Coronary artery (tissue), 2 donors: Measurements from ENCODE around the gene OTUD1.
"Not testable (repeated sequence)": the region's sequence is repeated elsewhere in the genome, so short reads cannot be mapped to it uniquely, and the experiment has no call there.

Experiments used
- DNase-seq: peaks from one replicate; pipeline ENCODE4 v3.0.0-alpha.2; 2017; ENCODE audit warnings: low spot score
- H3K27ac ChIP-seq, 2 donors: fragments of 200-600 bp; sonication (generic); one replicate each; pipeline ENCODE4 v1.5.1; 2016 to 2019
- H3K4me3 ChIP-seq: fragments of 200-600 bp; sonication (generic); 2 replicates; pipeline ENCODE4 v1.5.1; 2016; ENCODE audit warnings: mild to moderate bottlenecking, moderate library complexity
- CTCF ChIP-seq: fragments of 200-600 bp; sonication (generic); IDR thresholded peaks from one replicate; pipeline ENCODE4 v1.5.1; 2019; ENCODE audit warnings: antibody characterized with exemption

The OTUD1 gene

DNA sequence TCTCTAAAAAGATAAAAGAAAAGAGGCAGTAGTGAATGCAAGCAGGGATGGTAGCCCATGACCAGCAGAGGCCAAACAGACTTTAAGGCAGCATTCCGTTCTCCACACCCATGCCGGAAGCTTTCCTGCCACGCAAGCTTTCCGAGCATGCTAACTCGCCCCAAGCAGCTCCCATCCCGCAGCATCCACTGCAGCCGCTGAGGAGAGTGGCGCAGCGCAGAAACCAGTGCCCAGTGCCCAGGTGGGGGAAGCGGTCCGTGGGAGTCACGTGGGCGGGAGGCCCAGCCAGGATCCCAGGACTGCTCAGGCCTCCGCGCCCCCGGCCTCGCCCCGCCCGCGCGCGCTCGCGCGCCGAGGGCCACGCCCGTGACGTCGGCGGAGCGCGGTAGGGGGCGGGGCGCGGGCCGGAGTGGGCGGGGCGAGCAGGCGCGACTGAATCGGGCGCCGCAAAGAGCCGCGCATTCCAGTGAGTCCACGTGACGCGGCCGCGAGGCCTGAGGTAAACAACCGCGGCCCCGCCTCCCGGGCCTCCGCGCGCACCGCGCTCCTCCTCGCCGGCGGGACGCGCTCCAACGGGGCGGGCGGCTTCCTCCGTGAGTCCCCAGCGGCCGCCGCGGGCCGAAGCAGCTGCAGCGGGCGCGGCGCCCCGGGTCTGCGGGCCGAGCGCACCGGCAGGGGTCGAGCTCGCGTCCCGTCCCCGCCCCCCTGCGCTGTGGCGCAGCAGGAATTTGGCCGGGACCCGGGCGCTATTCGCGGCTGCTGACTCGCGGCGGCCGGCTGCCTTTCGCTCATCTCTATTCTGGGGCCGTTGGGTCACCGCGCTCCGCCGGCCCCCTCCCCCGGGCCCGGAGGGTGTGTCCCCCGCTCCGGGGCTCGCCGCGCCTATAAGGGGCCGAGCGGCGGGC is at the start of gene OTUD1:
Gene OTUD1 (plus strand): TSS at position 529 of the 905 bp plus-strand sequence. CDS start 383 bp downstream, outside the sequence.
- DNase-seq: peak; percentile 95
- Histone ChIP-seq H3K27ac (peak within 1 kb of the TSS; percentile 96 to 99), H3K4me3 (peak within 1 kb of the TSS; percentile 85)
- no peak for TF ChIP-seq CTCF

GRCh38 chr10:23390408-23390807 is 48.5 kb upstream of the OTUD1 start:
- not testable (repeated sequence) for H3K27ac ChIP-seq, DNase-seq, H3K4me3 ChIP-seq

- TF ChIP-seq CTCF: no peak
- no peak overlapping the region for H3K27ac ChIP-seq
- DNase-seq: no peak
- H3K4me3 ChIP-seq: no peak overlapping the region
These were observed 48.1 kb upstream of the OTUD1 start for GRCh38 chr10:23390809-23391208.

DNA sequence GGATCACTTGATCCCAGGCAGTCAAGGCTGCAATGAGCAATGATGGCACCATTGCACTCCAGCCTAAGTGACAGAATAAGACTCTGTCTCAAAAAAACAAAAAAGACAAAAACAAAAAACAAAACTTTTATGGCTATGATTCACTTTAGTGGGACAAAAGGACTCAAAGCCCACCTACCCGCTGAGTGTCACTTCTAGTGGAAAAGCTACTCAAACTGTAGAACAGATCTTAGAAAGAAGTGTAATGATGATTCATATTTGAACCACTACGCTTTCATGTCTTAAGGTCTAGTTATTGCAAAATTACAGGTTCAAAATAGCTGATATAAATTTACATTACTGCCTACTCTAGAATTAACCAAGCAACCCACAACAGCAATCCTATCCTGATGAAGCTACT is 47.1 kb upstream of the OTUD1 start:
- TF ChIP-seq CTCF: no peak
- Histone ChIP-seq H3K27ac (no peak overlapping the region), H3K4me3 (no peak overlapping the region)
- DNase-seq: no peak

DNA sequence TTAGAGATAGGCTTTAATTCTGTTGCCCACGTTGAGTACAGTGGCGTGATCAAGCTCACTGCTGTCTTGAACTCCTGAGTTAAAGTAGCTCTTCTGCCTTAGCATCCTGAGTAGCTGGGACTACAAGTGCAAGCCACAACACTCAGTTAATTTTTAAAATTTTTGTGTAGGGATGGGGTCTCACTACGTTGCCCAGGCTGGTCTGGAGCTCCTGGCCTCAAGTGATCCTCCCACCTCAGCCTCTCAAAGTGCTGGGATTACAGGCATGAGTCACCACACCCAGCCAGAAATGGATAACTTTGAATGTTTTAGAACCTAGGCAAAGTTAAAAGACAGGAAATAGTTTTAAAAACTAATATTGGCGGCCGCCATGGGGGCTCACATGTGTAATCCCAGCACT is 43.9 kb upstream of the OTUD1 start:
- Histone ChIP-seq H3K4me3 (no peak overlapping the region), H3K27ac (no peak overlapping the region)
- DNase-seq: no peak
- no peak for TF ChIP-seq CTCF

- DNase-seq: no peak
- Histone ChIP-seq H3K4me3 (no peak overlapping the region), H3K27ac (no peak overlapping the region)
- no peak for TF ChIP-seq CTCF
These were observed 42.2 kb upstream of the OTUD1 start for GRCh38 chr10:23396695-23397094.

DNA sequence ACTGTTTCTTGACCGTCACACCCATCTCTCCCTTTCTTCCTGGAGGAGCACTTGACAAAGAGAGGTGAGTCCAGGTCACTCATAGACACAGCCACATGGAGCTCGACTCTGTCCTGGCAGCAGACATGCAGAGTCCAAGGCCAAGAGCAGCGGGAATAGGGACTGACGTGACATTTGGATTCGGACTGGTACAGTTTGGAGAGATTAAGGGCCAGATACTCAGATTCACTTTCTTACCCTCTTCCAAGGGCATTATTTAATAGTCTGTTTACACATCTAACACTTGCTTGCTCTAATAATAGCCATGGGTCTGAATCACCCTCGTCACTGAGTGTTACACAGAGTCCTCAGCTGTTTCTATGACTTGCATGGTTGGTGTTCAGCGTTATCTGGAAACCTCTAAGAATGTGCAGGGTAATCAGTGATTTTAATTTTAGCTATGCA is 39.2 kb upstream of the OTUD1 start:
- Histone ChIP-seq H3K4me3 (no peak overlapping the region), H3K27ac (peak overlapping the region in 1 of 2 donors; percentile 33)
- DNase-seq: no peak
- no peak for TF ChIP-seq CTCF
